ENCODE results near the gene MTFMT.

MTFMT gene

GRCh38 chr15:64991536-64992135 is 37.8 kb downstream of the MTFMT start:
- in situ Hi-C loops (cut with MboI; ENCODE audit: low sequenced_read_pairs) = no loop called here

GRCh38 chr15:64990168-64990470 is 39.3 kb downstream of the MTFMT start:
- in situ Hi-C loops (cut with MboI; ENCODE audit: low sequenced_read_pairs) = no loop called here

- in situ Hi-C loops (cut with MboI; ENCODE audit: low sequenced_read_pairs) = no loop called here
Measured at GRCh38 chr15:64989416-64990167, 39.8 kb downstream of the MTFMT start, which contains the start of gene SPG21. SPG21 (minus strand) TSS chr15:64989914; CDS start chr15:64983569, 6,345 bp downstream.

- in situ Hi-C loops (cut with MboI; ENCODE audit: low sequenced_read_pairs) = no loop called here
Measured at GRCh38 chr15:64987136-64987535, 42.3 kb downstream of the MTFMT start.

- in situ Hi-C loops (cut with MboI; ENCODE audit: low sequenced_read_pairs) = no loop called here
Measured at GRCh38 chr15:64985366-64986033, 43.9 kb downstream of the MTFMT start.

GRCh38 chr15:64982472-64982871 is 47.0 kb downstream of the MTFMT start:
- in situ Hi-C loops (cut with MboI; ENCODE audit: low sequenced_read_pairs) = no loop called here

- in situ Hi-C loops (cut with MboI; ENCODE audit: low sequenced_read_pairs) = no loop called here
Measured at GRCh38 chr15:64981812-64982431, 47.5 kb downstream of the MTFMT start.

GRCh38 chr15:64979252-64979710 is 50.2 kb downstream of the MTFMT start:
- in situ Hi-C loops (cut with MboI; ENCODE audit: low sequenced_read_pairs) = no loop called here

GRCh38 chr15:64975390-64975789 is 54.0 kb downstream of the MTFMT start:
- in situ Hi-C loops (cut with MboI; ENCODE audit: low sequenced_read_pairs) = no loop called here

GRCh38 chr15:64970698-64971097 is 58.7 kb downstream of the MTFMT start:
- in situ Hi-C loops (cut with MboI; ENCODE audit: low sequenced_read_pairs) = no loop called here

GRCh38 chr15:64969401-64969800 is 60.0 kb downstream of the MTFMT start:
- in situ Hi-C loops (cut with MboI; ENCODE audit: low sequenced_read_pairs) = no loop called here

GRCh38 chr15:64961013-64961412 is 68.4 kb downstream of the MTFMT start:
- in situ Hi-C loops (cut with MboI; ENCODE audit: low sequenced_read_pairs) = no loop called here

- in situ Hi-C loops (cut with MboI; ENCODE audit: low sequenced_read_pairs) = no loop called here
Measured at GRCh38 chr15:64960153-64960552, 69.3 kb downstream of the MTFMT start.

GRCh38 chr15:64959128-64959527 is 70.3 kb downstream of the MTFMT start:
- in situ Hi-C loops (cut with MboI; ENCODE audit: low sequenced_read_pairs) = no loop called here

GRCh38 chr15:64954395-64954794 is 75.0 kb downstream of the MTFMT start:
- in situ Hi-C loops (cut with MboI; ENCODE audit: low sequenced_read_pairs) = no loop called here

- in situ Hi-C loops (cut with MboI; ENCODE audit: low sequenced_read_pairs) = no loop called here
Measured at GRCh38 chr15:64951777-64952418, 77.5 kb downstream of the MTFMT start.

Data from HL-60/S4 treated with phorbol 12-myristate 13-acetate at 8.2 ng/mL for 4 days and 3 days (cell line).